Measurements from ENCODE around the gene OPTC. TPM values are rescaled to one million over a fixed set of nuclear protein-coding genes. Genes with fewer than 3 reads are reported as not detected.

Gene OPTC
- total RNA-seq, 1 donor from 2014 or later = not detected

DNA sequence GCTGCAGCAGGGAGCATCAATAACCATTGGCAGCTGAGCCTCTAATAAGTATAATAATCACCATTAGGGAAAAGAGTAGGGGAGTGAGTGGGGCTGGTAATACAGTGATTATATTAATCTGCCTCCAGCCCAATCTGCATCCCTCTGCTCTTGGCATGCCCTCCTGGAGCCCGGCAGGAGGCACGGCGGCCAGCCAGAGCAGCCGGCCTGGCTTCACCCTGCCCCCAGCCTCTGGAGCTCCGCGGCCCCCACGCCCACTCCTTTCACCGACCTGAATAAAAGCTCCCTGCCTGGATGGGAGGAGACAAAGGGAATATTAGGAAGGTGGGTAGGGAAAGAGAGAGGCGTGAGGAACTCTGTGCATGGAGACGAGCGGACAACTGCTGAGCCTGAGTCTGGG lies 28.3 kb downstream of the OPTC start:
- no peak overlapping the region for H3K27ac ChIP-seq (replicated peaks)
- H3K36me3 ChIP-seq = no peaks in the 10 kb centered on the region
- H3K4me1 ChIP-seq = peaks cover 40% of the 10 kb centered on the region

GRCh38 chr1:203523667-203524066 lies 29.7 kb downstream of the OPTC start:
- intact Hi-C loops (cut with micrococcal nuclease) = no loop called here
- peaks cover 40% of the 10 kb centered on the region for H3K4me1 ChIP-seq
- H3K9me3 ChIP-seq (replicated peaks) = no peaks in the 10 kb centered on the region
- H3K4me3 ChIP-seq = no peak overlapping the region
- no peaks in the 10 kb centered on the region for H3K36me3 ChIP-seq
- peak overlapping the region; percentile 7 for H3K27ac ChIP-seq (replicated peaks)
- DNase-seq = no peak
- no peaks in the 10 kb centered on the region for H3K27me3 ChIP-seq (ENCODE audit: low read depth)
- TF ChIP-seq CTCF (IDR thresholded peaks at IDR 0.05; ENCODE audit: borderline replicate concordance) = no peak

More for the DNA sequence above, 28.3 kb downstream of the OPTC start:
- no peak for DNase-seq
- Histone ChIP-seq H3K9me3 (replicated peaks) (no peaks in the 10 kb centered on the region), H3K4me3 (no peak overlapping the region), H3K27me3 (ENCODE audit: low read depth) (no peaks in the 10 kb centered on the region)
- no peak for TF ChIP-seq CTCF (IDR thresholded peaks at IDR 0.05; ENCODE audit: borderline replicate concordance)
- intact Hi-C loops (cut with micrococcal nuclease) = no loop called here

DNA sequence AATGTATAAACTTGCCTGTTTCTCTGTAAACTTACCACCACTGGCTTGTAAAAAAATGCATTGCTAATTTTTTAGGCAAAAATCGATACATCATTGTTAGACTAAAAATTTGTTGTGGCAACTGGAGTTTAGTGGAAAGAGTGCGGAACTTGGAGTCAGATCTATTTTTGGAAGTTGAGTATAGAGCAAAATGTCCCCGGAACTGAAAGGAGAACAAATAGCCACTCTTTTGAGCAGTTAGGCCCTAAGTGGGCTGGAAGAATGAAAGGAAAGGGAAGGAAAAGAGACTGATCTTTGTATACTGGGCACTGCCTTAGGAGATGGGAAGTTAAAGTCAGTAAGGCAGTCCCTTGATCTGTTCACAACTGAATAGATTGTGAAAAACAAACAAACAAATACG lies 30.2 kb downstream of the OPTC start:
- intact Hi-C loops (cut with micrococcal nuclease) = no loop called here
- H3K27ac ChIP-seq (replicated peaks) = peak overlapping the region; percentile 43
- no peak for DNase-seq
- no peak overlapping the region for H3K4me3 ChIP-seq
- H3K36me3 ChIP-seq = no peaks in the 10 kb centered on the region
- H3K9me3 ChIP-seq (replicated peaks) = no peaks in the 10 kb centered on the region
- H3K27me3 ChIP-seq (ENCODE audit: low read depth) = no peaks in the 10 kb centered on the region
- TF ChIP-seq CTCF (IDR thresholded peaks at IDR 0.05; ENCODE audit: borderline replicate concordance) = no peak
- peaks cover 40% of the 10 kb centered on the region for H3K4me1 ChIP-seq

- no peak for TF ChIP-seq CTCF (IDR thresholded peaks at IDR 0.05; ENCODE audit: borderline replicate concordance)
- intact Hi-C loops (cut with micrococcal nuclease) = no loop called here
- H3K4me1 ChIP-seq = peaks cover 40% of the 10 kb centered on the region
- no peak for DNase-seq
- H3K27me3 ChIP-seq (ENCODE audit: low read depth) = no peaks in the 10 kb centered on the region
- no peaks in the 10 kb centered on the region for H3K36me3 ChIP-seq
- no peaks in the 10 kb centered on the region for H3K9me3 ChIP-seq (replicated peaks)
- H3K4me3 ChIP-seq = no peak overlapping the region
- H3K27ac ChIP-seq (replicated peaks) = peak overlapping the region; percentile 43
Measured at GRCh38 chr1:203524824-203525223, 30.9 kb downstream of the OPTC start.

GRCh38 chr1:203525685-203526084 lies 31.7 kb downstream of the OPTC start:
- no peak for TF ChIP-seq CTCF (IDR thresholded peaks at IDR 0.05; ENCODE audit: borderline replicate concordance)
- no peaks in the 10 kb centered on the region for H3K36me3 ChIP-seq
- H3K4me3 ChIP-seq = no peak overlapping the region
- intact Hi-C loops (cut with micrococcal nuclease) = no loop called here
- H3K27me3 ChIP-seq (ENCODE audit: low read depth) = no peaks in the 10 kb centered on the region
- peaks cover 35% of the 10 kb centered on the region for H3K4me1 ChIP-seq
- DNase-seq = no peak
- no peak overlapping the region for H3K27ac ChIP-seq (replicated peaks)
- no peaks in the 10 kb centered on the region for H3K9me3 ChIP-seq (replicated peaks)

DNA sequence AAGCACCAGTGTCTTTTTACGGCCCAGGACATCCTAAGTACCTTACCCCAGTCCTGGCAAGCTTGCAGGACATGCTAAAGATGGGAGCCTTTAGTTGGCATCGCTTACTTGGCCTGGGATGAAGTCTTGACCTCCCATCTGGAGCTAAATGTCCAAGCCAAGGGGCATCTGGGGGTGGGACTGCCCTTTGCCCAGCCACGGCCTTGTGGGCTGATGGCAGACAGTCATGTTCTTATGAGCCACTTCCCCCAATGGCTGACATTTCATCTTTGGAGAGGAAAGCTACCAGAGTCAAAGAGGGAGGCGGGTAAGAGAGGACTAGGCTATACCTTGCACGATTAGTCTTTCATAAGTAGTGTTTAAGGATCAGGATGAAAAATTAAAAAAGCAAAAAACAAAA lies 32.2 kb downstream of the OPTC start:
- intact Hi-C loops (cut with micrococcal nuclease) = no loop called here
- no peaks in the 10 kb centered on the region for H3K36me3 ChIP-seq
- no peaks in the 10 kb centered on the region for H3K27me3 ChIP-seq (ENCODE audit: low read depth)
- H3K9me3 ChIP-seq (replicated peaks) = no peaks in the 10 kb centered on the region
- peaks cover 30% of the 10 kb centered on the region for H3K4me1 ChIP-seq
- no peak overlapping the region for H3K4me3 ChIP-seq
- no peak for TF ChIP-seq CTCF (IDR thresholded peaks at IDR 0.05; ENCODE audit: borderline replicate concordance)
- no peak overlapping the region for H3K27ac ChIP-seq (replicated peaks)
- DNase-seq = no peak

Measured in left ventricle myocardium inferior (tissue), 1 donor.